ENCODE results near the gene SLC39A3.

- TF ChIP-seq POLR2A (IDR thresholded peaks at IDR 0.05; ENCODE audit: low read depth, low read length) = no peak
- TF ChIP-seq TAF1 (IDR thresholded peaks at IDR 0.05; ENCODE audit: low read depth, low read length) = no peak
- TF ChIP-seq PAX5 (IDR thresholded peaks at IDR 0.05; ENCODE audit: insufficient read depth, low read length, severe bottlenecking) = no peak
- TF ChIP-seq POLR2AphosphoS5 (IDR thresholded peaks at IDR 0.05; ENCODE audit: low read depth, low read length) = no peak
Observed at GRCh38 chr19:2739602-2740313, at the start of gene SLC39A3.

Data from GM12891 (cell line).